ENCODE results near the gene TBC1D22A. TPM values are rescaled to one million over a fixed set of nuclear protein-coding genes. Genes with fewer than 3 reads are reported as not detected.

Gene TBC1D22A
- total RNA-seq, 1 donor from 2014 or later, result 9.4 TPM

- DNase-seq (ENCODE audit: low spot score), result no peak
These were observed 248.8 kb downstream of the TBC1D22A start for GRCh38 chr22:47011131-47011858.

GRCh38 chr22:47011859-47012258, 249.4 kb downstream of the TBC1D22A start:
- no peak for DNase-seq (ENCODE audit: low spot score)

- DNase-seq (ENCODE audit: low spot score), result no peak
These were observed 250.3 kb downstream of the TBC1D22A start for GRCh38 chr22:47012589-47013370.

GRCh38 chr22:47013861-47014635, 251.6 kb downstream of the TBC1D22A start:
- no peak for DNase-seq (ENCODE audit: low spot score)

- no peak for DNase-seq (ENCODE audit: low spot score)
These were observed 252.3 kb downstream of the TBC1D22A start for GRCh38 chr22:47014636-47015345.

- DNase-seq (ENCODE audit: low spot score), result no peak
These were observed 253.2 kb downstream of the TBC1D22A start for GRCh38 chr22:47015589-47016178.

- no peak for DNase-seq (ENCODE audit: low spot score)
These were observed 254.2 kb downstream of the TBC1D22A start for GRCh38 chr22:47016631-47017030.

GRCh38 chr22:47017245-47017644, 254.8 kb downstream of the TBC1D22A start:
- no peak for DNase-seq (ENCODE audit: low spot score)

- no peak for DNase-seq (ENCODE audit: low spot score)
These were observed 255.8 kb downstream of the TBC1D22A start for GRCh38 chr22:47018010-47018910.

- peak; percentile 17 for DNase-seq (ENCODE audit: low spot score)
These were observed 256.8 kb downstream of the TBC1D22A start for GRCh38 chr22:47019012-47019790.

GRCh38 chr22:47020166-47020565, 257.7 kb downstream of the TBC1D22A start:
- DNase-seq (ENCODE audit: low spot score), result no peak

- DNase-seq (ENCODE audit: low spot score), result no peak
These were observed 259.1 kb downstream of the TBC1D22A start for GRCh38 chr22:47021371-47022074.

GRCh38 chr22:47022075-47022473, 259.6 kb downstream of the TBC1D22A start:
- DNase-seq (ENCODE audit: low spot score), result no peak

GRCh38 chr22:47022475-47022874, 260.0 kb downstream of the TBC1D22A start:
- no peak for DNase-seq (ENCODE audit: low spot score)

GRCh38 chr22:47023871-47024270, 261.4 kb downstream of the TBC1D22A start:
- DNase-seq (ENCODE audit: low spot score), result no peak

- no peak for DNase-seq (ENCODE audit: low spot score)
These were observed 265.3 kb downstream of the TBC1D22A start for GRCh38 chr22:47027766-47028165.

GRCh38 chr22:47029244-47030074, 267.0 kb downstream of the TBC1D22A start:
- no peak for DNase-seq (ENCODE audit: low spot score)
